ENCODE data around the gene PI3. TPM values are rescaled to one million over a fixed set of nuclear protein-coding genes. Genes with fewer than 3 reads are reported as not detected.

The PI3 gene
- total and polyA plus RNA-seq, 2 experiments from 2014 or later: not detected

DNA sequence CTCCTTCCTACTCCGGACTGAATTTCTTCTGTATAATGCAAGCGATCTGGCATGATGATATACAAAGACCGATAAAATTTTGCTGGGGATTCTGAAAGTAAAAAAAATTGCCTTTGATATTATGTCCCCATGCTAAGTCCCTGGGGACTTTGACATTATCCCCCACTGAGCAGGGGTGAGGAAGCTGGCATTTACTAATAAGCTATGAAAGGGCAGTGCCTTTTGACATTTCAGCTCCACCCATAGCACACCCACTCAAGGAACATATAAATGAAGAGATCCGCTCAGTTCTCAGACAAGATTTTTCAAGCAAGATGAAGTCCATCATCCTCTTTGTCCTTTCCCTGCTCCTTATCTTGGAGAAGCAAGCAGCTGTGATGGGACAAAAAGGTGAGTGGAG is 46.4 kb downstream of the PI3 start, which contains the start of gene SEMG2:
Gene SEMG2 (plus strand): TSS at position 298 of the 400 bp plus-strand sequence. CDS start 17 bp downstream, at position 315.
- Mint-ChIP-seq H3K27ac (no peak within 1 kb of the TSS), H3K27me3 (ENCODE audit: insufficient read depth, low read depth, poor library complexity) (no peaks in the 10 kb centered on the region), H3K4me3 (no peak within 1 kb of the TSS), H3K9me3 (no peaks in the 10 kb centered on the region; the same call in 2 of the 3 replicates), H3K36me3 (ENCODE audit: low read depth) (no peaks in the 10 kb centered on the region), H3K4me1 (no peaks in the 10 kb centered on the region)
- Histone ChIP-seq H3K27ac (ENCODE audit: low read depth) (no peak within 1 kb of the TSS), H3F3A (replicated peaks; ENCODE audit: low read depth) (no peaks in the 10 kb centered on the region), H3K36me3 (ENCODE audit: insufficient read depth) (no peaks in the 10 kb centered on the region), H3K9me2 (ENCODE audit: insufficient read depth) (peaks cover 9% of the 10 kb centered on the region; the same call in 1 of the 2 replicates), H3K4me2 (no peak within 1 kb of the TSS), H3K27me3 (ENCODE audit: insufficient read depth) (no peaks in the 10 kb centered on the region), H3K4me3 (no peak within 1 kb of the TSS), H2AFZ (no peak within 1 kb of the TSS), H3K4me1 (ENCODE audit: insufficient read depth) (no peaks in the 10 kb centered on the region), H3K79me2 (replicated peaks; ENCODE audit: insufficient read depth) (no peaks in the 10 kb centered on the region), H4K20me1 (replicated peaks; ENCODE audit: insufficient read depth) (no peaks in the 10 kb centered on the region)
- no peak for ATAC-seq
- DNase-seq (ENCODE audit: low spot score): no peak
- TF ChIP-seq POLR2AphosphoS5 (IDR thresholded peaks at IDR 0.05; ENCODE audit: low read depth): no peak
- TF ChIP-seq EZH2 (IDR thresholded peaks at IDR 0.05; ENCODE audit: low read depth, unreplicated experiment): no peak

DNA sequence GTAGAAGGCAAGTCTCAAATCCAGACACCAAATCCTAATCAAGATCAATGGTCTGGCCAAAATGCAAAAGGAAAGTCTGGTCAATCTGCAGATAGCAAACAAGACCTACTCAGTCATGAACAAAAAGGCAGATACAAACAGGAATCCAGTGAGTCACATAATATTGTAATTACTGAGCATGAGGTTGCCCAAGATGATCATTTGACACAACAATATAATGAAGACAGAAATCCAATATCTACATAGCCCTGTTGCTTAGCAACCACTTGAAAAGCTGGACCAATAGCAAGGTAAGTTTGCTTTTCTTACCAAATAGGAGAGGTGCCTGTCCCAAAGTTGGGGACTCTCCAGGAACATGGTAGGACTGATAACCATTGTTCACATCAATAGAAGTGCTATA is 48.4 kb downstream of the PI3 start:
- Histone ChIP-seq H3K4me3 (no peak overlapping the region), H3K9me2 (ENCODE audit: insufficient read depth) (peaks cover 9% of the 10 kb centered on the region; the same call in 1 of the 2 replicates), H3K4me1 (ENCODE audit: insufficient read depth) (no peaks in the 10 kb centered on the region), H3K4me2 (no peak overlapping the region), H2AFZ (no peak overlapping the region), H3F3A (replicated peaks; ENCODE audit: low read depth) (no peaks in the 10 kb centered on the region), H3K36me3 (ENCODE audit: insufficient read depth) (no peaks in the 10 kb centered on the region), H4K20me1 (replicated peaks; ENCODE audit: insufficient read depth) (no peaks in the 10 kb centered on the region), H3K27ac (ENCODE audit: low read depth) (no peak overlapping the region), H3K27me3 (ENCODE audit: insufficient read depth) (no peaks in the 10 kb centered on the region), H3K79me2 (replicated peaks; ENCODE audit: insufficient read depth) (no peaks in the 10 kb centered on the region)
- no peak for ATAC-seq
- no peaks in the 10 kb centered on the region for H3K36me3 Mint-ChIP-seq (ENCODE audit: low read depth)
- no peak for DNase-seq (ENCODE audit: low spot score)
- no peaks in the 10 kb centered on the region for H3K4me1 Mint-ChIP-seq
- no peaks in the 10 kb centered on the region for H3K27me3 Mint-ChIP-seq (ENCODE audit: insufficient read depth, low read depth, poor library complexity)
- H3K9me3 Mint-ChIP-seq: no peaks in the 10 kb centered on the region
- no peak overlapping the region for H3K27ac Mint-ChIP-seq
- TF ChIP-seq ZNF331 (CRISPR knock-in tag; IDR thresholded peaks at IDR 0.05; ENCODE audit: low read depth): no peak
- no peak for TF ChIP-seq ZNF114 (CRISPR knock-in tag; IDR thresholded peaks at IDR 0.05)
- no peak for TF ChIP-seq CREB1 (CRISPR knock-in tag; IDR thresholded peaks at IDR 0.05; ENCODE audit: low read depth)
- TF ChIP-seq, protein P1, sequence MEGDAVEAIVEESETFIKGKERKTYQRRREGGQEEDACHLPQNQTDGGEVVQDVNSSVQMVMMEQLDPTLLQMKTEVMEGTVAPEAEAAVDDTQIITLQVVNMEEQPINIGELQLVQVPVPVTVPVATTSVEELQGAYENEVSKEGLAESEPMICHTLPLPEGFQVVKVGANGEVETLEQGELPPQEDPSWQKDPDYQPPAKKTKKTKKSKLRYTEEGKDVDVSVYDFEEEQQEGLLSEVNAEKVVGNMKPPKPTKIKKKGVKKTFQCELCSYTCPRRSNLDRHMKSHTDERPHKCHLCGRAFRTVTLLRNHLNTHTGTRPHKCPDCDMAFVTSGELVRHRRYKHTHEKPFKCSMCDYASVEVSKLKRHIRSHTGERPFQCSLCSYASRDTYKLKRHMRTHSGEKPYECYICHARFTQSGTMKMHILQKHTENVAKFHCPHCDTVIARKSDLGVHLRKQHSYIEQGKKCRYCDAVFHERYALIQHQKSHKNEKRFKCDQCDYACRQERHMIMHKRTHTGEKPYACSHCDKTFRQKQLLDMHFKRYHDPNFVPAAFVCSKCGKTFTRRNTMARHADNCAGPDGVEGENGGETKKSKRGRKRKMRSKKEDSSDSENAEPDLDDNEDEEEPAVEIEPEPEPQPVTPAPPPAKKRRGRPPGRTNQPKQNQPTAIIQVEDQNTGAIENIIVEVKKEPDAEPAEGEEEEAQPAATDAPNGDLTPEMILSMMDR (conservative IDR thresholded peaks at IDR 0.05; ENCODE audit: low read depth in 2 of 2): no peak
- TF ChIP-seq, protein P2, sequence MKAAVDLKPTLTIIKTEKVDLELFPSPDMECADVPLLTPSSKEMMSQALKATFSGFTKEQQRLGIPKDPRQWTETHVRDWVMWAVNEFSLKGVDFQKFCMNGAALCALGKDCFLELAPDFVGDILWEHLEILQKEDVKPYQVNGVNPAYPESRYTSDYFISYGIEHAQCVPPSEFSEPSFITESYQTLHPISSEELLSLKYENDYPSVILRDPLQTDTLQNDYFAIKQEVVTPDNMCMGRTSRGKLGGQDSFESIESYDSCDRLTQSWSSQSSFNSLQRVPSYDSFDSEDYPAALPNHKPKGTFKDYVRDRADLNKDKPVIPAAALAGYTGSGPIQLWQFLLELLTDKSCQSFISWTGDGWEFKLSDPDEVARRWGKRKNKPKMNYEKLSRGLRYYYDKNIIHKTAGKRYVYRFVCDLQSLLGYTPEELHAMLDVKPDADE (IDR thresholded peaks at IDR 0.05): no peak
- TF ChIP-seq, protein P3, sequence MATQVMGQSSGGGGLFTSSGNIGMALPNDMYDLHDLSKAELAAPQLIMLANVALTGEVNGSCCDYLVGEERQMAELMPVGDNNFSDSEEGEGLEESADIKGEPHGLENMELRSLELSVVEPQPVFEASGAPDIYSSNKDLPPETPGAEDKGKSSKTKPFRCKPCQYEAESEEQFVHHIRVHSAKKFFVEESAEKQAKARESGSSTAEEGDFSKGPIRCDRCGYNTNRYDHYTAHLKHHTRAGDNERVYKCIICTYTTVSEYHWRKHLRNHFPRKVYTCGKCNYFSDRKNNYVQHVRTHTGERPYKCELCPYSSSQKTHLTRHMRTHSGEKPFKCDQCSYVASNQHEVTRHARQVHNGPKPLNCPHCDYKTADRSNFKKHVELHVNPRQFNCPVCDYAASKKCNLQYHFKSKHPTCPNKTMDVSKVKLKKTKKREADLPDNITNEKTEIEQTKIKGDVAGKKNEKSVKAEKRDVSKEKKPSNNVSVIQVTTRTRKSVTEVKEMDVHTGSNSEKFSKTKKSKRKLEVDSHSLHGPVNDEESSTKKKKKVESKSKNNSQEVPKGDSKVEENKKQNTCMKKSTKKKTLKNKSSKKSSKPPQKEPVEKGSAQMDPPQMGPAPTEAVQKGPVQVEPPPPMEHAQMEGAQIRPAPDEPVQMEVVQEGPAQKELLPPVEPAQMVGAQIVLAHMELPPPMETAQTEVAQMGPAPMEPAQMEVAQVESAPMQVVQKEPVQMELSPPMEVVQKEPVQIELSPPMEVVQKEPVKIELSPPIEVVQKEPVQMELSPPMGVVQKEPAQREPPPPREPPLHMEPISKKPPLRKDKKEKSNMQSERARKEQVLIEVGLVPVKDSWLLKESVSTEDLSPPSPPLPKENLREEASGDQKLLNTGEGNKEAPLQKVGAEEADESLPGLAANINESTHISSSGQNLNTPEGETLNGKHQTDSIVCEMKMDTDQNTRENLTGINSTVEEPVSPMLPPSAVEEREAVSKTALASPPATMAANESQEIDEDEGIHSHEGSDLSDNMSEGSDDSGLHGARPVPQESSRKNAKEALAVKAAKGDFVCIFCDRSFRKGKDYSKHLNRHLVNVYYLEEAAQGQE (IDR thresholded peaks at IDR 0.05; ENCODE audit: unreplicated experiment): no peak
- no peak for TF ChIP-seq NANOG (IDR thresholded peaks at IDR 0.05; ENCODE audit: borderline replicate concordance)
- no peak for TF ChIP-seq EZH2 (IDR thresholded peaks at IDR 0.05; ENCODE audit: low read depth, unreplicated experiment)
- H3K4me3 Mint-ChIP-seq: no peak overlapping the region

Other genes with a start within 250 kb of the PI3 start
- gene TOMM34, start 214.5 kb upstream of the PI3 start, total RNA-seq (2014; rRNA removed; shearing (Covaris generic)): 36.5 and 38.7 TPM in 2 replicates
- 27.1 and 27.4 TPM in 2 replicates for gene TOMM34, start 214.5 kb upstream of the PI3 start, polyA plus RNA-seq (2016; fragmentation: Nextera tagmentation; extraction: Ambion mirVana)
- gene STK4, start 208.4 kb upstream of the PI3 start, total RNA-seq (2014; rRNA removed; shearing (Covaris generic)): 34.3 and 37.7 TPM in 2 replicates
- 42.3 and 58.7 TPM in 2 replicates for gene STK4, start 208.4 kb upstream of the PI3 start, polyA plus RNA-seq (2016; fragmentation: Nextera tagmentation; extraction: Ambion mirVana)
- 0.97 and 3.2 TPM in 2 replicates for gene KCNS1, start 73.8 kb upstream of the PI3 start, total RNA-seq (2014; rRNA removed; shearing (Covaris generic))
- gene KCNS1, start 73.8 kb upstream of the PI3 start, polyA plus RNA-seq (2016; fragmentation: Nextera tagmentation; extraction: Ambion mirVana): 0.30 and 0.37 TPM in 2 replicates
- not detected in 2 replicates for gene WFDC5, start 59.7 kb upstream of the PI3 start, total RNA-seq (2014; rRNA removed; shearing (Covaris generic))
- not detected in 2 replicates for gene WFDC5, start 59.7 kb upstream of the PI3 start, polyA plus RNA-seq (2016; fragmentation: Nextera tagmentation; extraction: Ambion mirVana)
- not detected in 2 replicates for gene WFDC12, start 50.4 kb upstream of the PI3 start, total RNA-seq (2014; rRNA removed; shearing (Covaris generic))
- gene WFDC12, start 50.4 kb upstream of the PI3 start, polyA plus RNA-seq (2016; fragmentation: Nextera tagmentation; extraction: Ambion mirVana): not detected in 2 replicates
- gene SEMG1, start 32.1 kb downstream of the PI3 start, total RNA-seq (2014; rRNA removed; shearing (Covaris generic)): 3.3 and 4.0 TPM in 2 replicates
- gene SEMG1, start 32.1 kb downstream of the PI3 start, polyA plus RNA-seq (2016; fragmentation: Nextera tagmentation; extraction: Ambion mirVana): 4.4 and 5.7 TPM in 2 replicates
- gene SEMG2, start 46.5 kb downstream of the PI3 start, total RNA-seq (2014; rRNA removed; shearing (Covaris generic)): not detected in 2 replicates
- not detected in 2 replicates for gene SEMG2, start 46.5 kb downstream of the PI3 start, polyA plus RNA-seq (2016; fragmentation: Nextera tagmentation; extraction: Ambion mirVana)
- not detected in 2 replicates for gene SLPI, start 79.7 kb downstream of the PI3 start, total RNA-seq (2014; rRNA removed; shearing (Covaris generic))
- not detected in 2 replicates for gene SLPI, start 79.7 kb downstream of the PI3 start, polyA plus RNA-seq (2016; fragmentation: Nextera tagmentation; extraction: Ambion mirVana)
- gene RBPJL, start 131.9 kb downstream of the PI3 start, total RNA-seq (2014; rRNA removed; shearing (Covaris generic)): 0.66 and 1.4 TPM in 2 replicates
- 0.42 and 0.44 TPM in 2 replicates for gene RBPJL, start 131.9 kb downstream of the PI3 start, polyA plus RNA-seq (2016; fragmentation: Nextera tagmentation; extraction: Ambion mirVana)
- gene MATN4, start 133.4 kb downstream of the PI3 start, total RNA-seq (2014; rRNA removed; shearing (Covaris generic)): 4.2 and 5.1 TPM in 2 replicates
- gene MATN4, start 133.4 kb downstream of the PI3 start, polyA plus RNA-seq (2016; fragmentation: Nextera tagmentation; extraction: Ambion mirVana): 3.3 and 4.0 TPM in 2 replicates
- gene SDC4, start 173.5 kb downstream of the PI3 start, total RNA-seq (2014; rRNA removed; shearing (Covaris generic)): 35.4 and 39.9 TPM in 2 replicates
- gene SDC4, start 173.5 kb downstream of the PI3 start, polyA plus RNA-seq (2016; fragmentation: Nextera tagmentation; extraction: Ambion mirVana): 28.5 and 29.7 TPM in 2 replicates
- gene SYS1, start 188.3 kb downstream of the PI3 start, total RNA-seq (2014; rRNA removed; shearing (Covaris generic)): 12.5 and 21.5 TPM in 2 replicates
- 6.9 and 7.9 TPM in 2 replicates for gene SYS1, start 188.3 kb downstream of the PI3 start, polyA plus RNA-seq (2016; fragmentation: Nextera tagmentation; extraction: Ambion mirVana)
- gene TP53TG5, start 203.4 kb downstream of the PI3 start, total RNA-seq (2014; rRNA removed; shearing (Covaris generic)): not detected in 2 replicates
- not detected in 2 replicates for gene TP53TG5, start 203.4 kb downstream of the PI3 start, polyA plus RNA-seq (2016; fragmentation: Nextera tagmentation; extraction: Ambion mirVana)
- 25.8 and 28.0 TPM in 2 replicates for gene DBNDD2, start 233.4 kb downstream of the PI3 start, total RNA-seq (2014; rRNA removed; shearing (Covaris generic))
- 62.5 and 64.4 TPM in 2 replicates for gene DBNDD2, start 233.4 kb downstream of the PI3 start, polyA plus RNA-seq (2016; fragmentation: Nextera tagmentation; extraction: Ambion mirVana)
- 55.5 and 63.1 TPM in 2 replicates for gene PIGT, start 241.2 kb downstream of the PI3 start, total RNA-seq (2014; rRNA removed; shearing (Covaris generic))
- gene PIGT, start 241.2 kb downstream of the PI3 start, polyA plus RNA-seq (2016; fragmentation: Nextera tagmentation; extraction: Ambion mirVana): 48.2 and 48.4 TPM in 2 replicates

All from GM23338 (cell line).